ENCODE data around the gene UPK3A. TPM values are rescaled to one million over a fixed set of nuclear protein-coding genes. Genes with fewer than 3 reads are reported as not detected.

UPK3A gene
- total RNA-seq, 1 donor from 2014 or later, result 0.29 TPM

DNA sequence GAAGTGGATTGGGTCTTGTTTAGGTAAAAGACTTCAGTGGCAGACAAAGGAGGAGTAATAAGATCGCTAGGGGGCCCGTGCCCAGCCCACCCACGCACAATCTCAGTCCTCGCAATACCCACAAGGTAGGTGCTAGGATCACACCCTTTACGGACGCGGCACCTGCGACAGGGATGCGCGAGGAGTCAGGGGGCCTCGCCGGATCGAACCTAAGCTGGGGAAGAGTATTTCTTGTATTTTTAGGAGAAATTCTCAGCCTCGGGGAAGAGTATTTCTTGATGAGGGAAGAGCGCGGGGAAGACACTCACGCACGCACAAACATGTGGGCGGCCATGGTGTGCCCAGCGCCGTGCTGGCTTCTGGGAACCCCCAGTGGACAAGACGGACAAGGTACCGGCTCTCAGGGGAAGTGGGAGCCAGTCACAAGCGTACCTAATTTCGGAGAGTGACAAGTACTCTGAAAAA is 24.2 kb downstream of the UPK3A start:
- H3K4me3 Mint-ChIP-seq, result peak overlapping the region; percentile 90
- peaks cover 24% of the 10 kb centered on the region for H3K4me1 Mint-ChIP-seq (ENCODE audit: unreplicated experiment)
- DNase-seq (ENCODE audit: extremely low spot score, unreplicated experiment), result no peak
- no peaks in the 10 kb centered on the region for H3K9me3 Mint-ChIP-seq
- TF ChIP-seq, protein P1, sequence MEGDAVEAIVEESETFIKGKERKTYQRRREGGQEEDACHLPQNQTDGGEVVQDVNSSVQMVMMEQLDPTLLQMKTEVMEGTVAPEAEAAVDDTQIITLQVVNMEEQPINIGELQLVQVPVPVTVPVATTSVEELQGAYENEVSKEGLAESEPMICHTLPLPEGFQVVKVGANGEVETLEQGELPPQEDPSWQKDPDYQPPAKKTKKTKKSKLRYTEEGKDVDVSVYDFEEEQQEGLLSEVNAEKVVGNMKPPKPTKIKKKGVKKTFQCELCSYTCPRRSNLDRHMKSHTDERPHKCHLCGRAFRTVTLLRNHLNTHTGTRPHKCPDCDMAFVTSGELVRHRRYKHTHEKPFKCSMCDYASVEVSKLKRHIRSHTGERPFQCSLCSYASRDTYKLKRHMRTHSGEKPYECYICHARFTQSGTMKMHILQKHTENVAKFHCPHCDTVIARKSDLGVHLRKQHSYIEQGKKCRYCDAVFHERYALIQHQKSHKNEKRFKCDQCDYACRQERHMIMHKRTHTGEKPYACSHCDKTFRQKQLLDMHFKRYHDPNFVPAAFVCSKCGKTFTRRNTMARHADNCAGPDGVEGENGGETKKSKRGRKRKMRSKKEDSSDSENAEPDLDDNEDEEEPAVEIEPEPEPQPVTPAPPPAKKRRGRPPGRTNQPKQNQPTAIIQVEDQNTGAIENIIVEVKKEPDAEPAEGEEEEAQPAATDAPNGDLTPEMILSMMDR (conservative IDR thresholded peaks at IDR 0.05), result no peak
- peaks cover 3% of the 10 kb centered on the region for H3K27me3 Mint-ChIP-seq
- peaks cover 15% of the 10 kb centered on the region for H3K36me3 Mint-ChIP-seq
- H3K27ac Mint-ChIP-seq, result peak overlapping the region; percentile 94

DNA sequence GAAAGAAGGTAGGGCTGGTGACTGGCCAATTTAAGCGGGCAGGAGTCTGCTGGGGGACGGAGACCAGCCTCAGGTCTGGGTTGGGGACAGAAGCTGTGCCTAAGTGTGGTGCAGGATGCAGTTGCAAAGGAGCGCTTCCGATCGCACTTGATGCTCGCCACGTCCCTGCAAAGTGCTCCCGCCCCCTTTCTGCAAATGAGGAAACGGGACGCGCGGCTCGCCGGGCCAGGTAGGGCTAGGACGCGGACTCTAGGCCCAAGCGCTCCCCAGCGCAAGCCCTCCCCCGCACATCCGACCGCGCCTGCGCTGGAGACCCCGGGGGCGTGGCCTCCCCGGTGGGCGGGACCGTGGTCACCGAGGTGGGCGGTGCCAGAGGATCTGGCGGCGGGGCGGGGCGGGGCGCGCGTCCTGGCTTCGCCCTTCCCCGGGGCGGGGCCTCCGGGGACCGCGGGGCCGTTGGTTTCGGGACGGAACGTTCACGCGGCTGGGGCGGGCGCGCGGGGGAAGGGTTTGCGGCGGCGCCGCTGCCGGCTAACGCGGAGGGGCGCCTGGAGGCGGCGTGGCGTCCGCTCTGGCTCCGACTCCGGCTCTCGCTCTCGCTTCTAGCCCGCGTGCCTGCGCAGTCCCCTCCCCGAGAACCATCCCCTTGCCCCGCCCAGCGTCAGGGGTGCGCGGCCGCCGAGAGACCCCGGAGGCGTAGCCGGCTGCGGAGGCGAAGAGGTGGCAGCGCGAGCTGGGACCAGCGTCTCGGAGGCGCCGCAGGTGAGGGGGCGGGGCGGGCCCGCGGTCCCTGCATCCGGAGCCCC is 24.9 kb downstream of the UPK3A start, which contains the start of gene FAM118A:
TSS of gene FAM118A (plus strand) at position 513 of the 806 bp plus-strand sequence. CDS start 12,446 bp downstream, outside the sequence.
- H3K9me3 Mint-ChIP-seq, result no peaks in the 10 kb centered on the region
- peaks cover 31% of the 10 kb centered on the region for H3K4me1 Mint-ChIP-seq (ENCODE audit: unreplicated experiment)
- peaks cover 15% of the 10 kb centered on the region for H3K36me3 Mint-ChIP-seq
- peak; percentile 100 for DNase-seq (ENCODE audit: extremely low spot score, unreplicated experiment)
- peak within 1 kb of the TSS; percentile 94 for H3K27ac Mint-ChIP-seq
- TF ChIP-seq, protein P1 (conservative IDR thresholded peaks at IDR 0.05), result peak; percentile 14
- peaks cover 3% of the 10 kb centered on the region for H3K27me3 Mint-ChIP-seq
- peak within 1 kb of the TSS; percentile 90 for H3K4me3 Mint-ChIP-seq

GRCh38 chr22:45310331-45310976 is 25.7 kb downstream of the UPK3A start:
- Mint-ChIP-seq H3K27me3 (peaks cover 3% of the 10 kb centered on the region), H3K4me3 (peak overlapping the region; percentile 89), H3K4me1 (ENCODE audit: unreplicated experiment) (peaks cover 31% of the 10 kb centered on the region), H3K9me3 (no peaks in the 10 kb centered on the region), H3K27ac (peak overlapping the region; percentile 87), H3K36me3 (peaks cover 15% of the 10 kb centered on the region)
- no peak for DNase-seq (ENCODE audit: extremely low spot score, unreplicated experiment)
- TF ChIP-seq, protein P1 (conservative IDR thresholded peaks at IDR 0.05), result no peak

DNA sequence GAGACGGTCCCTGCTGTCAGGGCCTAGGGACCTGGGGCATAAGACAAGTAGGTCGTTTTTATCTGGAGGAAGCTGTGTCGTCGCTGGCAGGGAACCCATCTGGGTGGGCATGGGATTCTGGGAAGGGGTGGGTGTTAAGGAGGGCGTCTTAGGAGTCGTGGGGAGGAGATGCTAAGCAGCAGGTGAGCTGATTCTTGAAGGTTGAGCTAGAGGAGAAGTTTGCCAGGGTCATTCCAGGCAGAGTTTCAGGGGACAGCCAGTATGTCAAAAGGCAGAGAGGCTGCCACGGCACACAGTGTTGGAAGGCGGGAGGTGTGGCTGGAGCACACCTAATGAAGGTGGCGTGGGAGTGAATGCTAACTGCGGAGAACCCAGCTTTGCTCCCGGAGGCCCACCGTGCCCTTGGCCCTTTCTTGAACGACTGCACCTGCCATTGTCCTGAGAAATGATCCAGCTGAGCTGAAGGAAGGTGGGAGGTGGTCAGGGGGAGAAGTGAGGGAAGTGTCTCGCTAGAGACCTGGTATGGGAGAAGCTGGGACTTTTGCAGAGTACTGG is 26.3 kb downstream of the UPK3A start:
- Mint-ChIP-seq H3K36me3 (peaks cover 15% of the 10 kb centered on the region), H3K9me3 (no peaks in the 10 kb centered on the region), H3K27ac (peak overlapping the region; percentile 87), H3K4me1 (ENCODE audit: unreplicated experiment) (peaks cover 27% of the 10 kb centered on the region), H3K27me3 (peaks cover 3% of the 10 kb centered on the region), H3K4me3 (peak overlapping the region; percentile 89)
- TF ChIP-seq, protein P1 (conservative IDR thresholded peaks at IDR 0.05), result no peak
- DNase-seq (ENCODE audit: extremely low spot score, unreplicated experiment), result no peak

DNA sequence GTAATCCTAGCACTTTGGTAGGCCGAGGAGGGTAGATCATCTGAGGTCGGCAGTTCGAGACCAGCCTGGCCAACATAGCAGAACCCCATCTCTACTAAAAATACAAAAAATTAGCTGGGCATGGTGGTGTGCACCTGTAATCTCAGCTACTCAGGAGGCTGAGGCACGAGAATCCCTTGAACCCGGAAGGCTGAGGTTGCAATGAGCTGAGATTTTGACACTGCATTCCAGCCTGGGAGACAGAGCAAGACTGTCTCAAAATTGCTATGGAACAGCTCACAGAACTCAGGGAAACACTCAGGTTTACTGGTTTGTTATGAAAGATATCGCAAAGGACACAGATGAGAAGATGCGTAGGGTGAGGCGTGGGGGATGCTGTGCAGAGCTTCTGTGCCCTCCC is 27.7 kb downstream of the UPK3A start:
- TF ChIP-seq, protein P1 (conservative IDR thresholded peaks at IDR 0.05), result no peak
- DNase-seq (ENCODE audit: extremely low spot score, unreplicated experiment), result no peak
- H3K27ac Mint-ChIP-seq, result no peak overlapping the region
- H3K27me3 Mint-ChIP-seq, result peaks cover 3% of the 10 kb centered on the region
- H3K4me1 Mint-ChIP-seq (ENCODE audit: unreplicated experiment), result peaks cover 39% of the 10 kb centered on the region
- H3K9me3 Mint-ChIP-seq, result no peaks in the 10 kb centered on the region
- peaks cover 15% of the 10 kb centered on the region for H3K36me3 Mint-ChIP-seq
- peak overlapping the region; percentile 38 for H3K4me3 Mint-ChIP-seq

All from type B pancreatic cell (in vitro differentiated cells).